Keratinocyte (primary cell): Measurements from ENCODE around the gene NF2. TPM values are rescaled to one million over a fixed set of nuclear protein-coding genes. Genes with fewer than 3 reads are reported as not detected.

ENCODE experiments used
- DNase-seq: peaks from one replicate; pipeline ENCODE4 v3.0.0-alpha.2; 2011; ENCODE audit warnings: low read depth, missing footprints, low spot score
- FAIRE-seq: peaks from 2 replicates; lab custom pipeline; 2011; peaks lifted over from hg19 to GRCh38; lab: Jason Lieb, UNC
- H2AFZ ChIP-seq: 2 replicates; pipeline ENCODE4 v1.6.0; 2012; ENCODE audit warnings: low read length, control low read depth, inconsistent platforms; ENCODE audit not compliant: control insufficient read depth
- H3K27ac ChIP-seq: 2 replicates; pipeline ENCODE4 v1.5.1; 2011; ENCODE audit warnings: low read length; ENCODE audit not compliant: control insufficient read depth, insufficient read depth
- H3K27me3 ChIP-seq: 3 replicates; pipeline ENCODE4 v1.6.0; 2011; ENCODE audit warnings: low read length; ENCODE audit not compliant: control insufficient read depth, insufficient read depth; ENCODE audit errors: extremely low read depth
- H3K36me3 ChIP-seq, 2 experiments: 2 replicates in 1 of 2; 3 replicates in 1 of 2; pipeline ENCODE4 v1.5.1; 2011; ENCODE audit warnings: low read length in 2 of 2, mild to moderate bottlenecking in 1 of 2; ENCODE audit not compliant: control insufficient read depth in 2 of 2, insufficient read depth in 2 of 2; ENCODE audit errors: extremely low read depth in 1 of 2
- H3K4me1 ChIP-seq: 3 replicates; pipeline ENCODE4 v1.5.1; 2011; ENCODE audit warnings: low read length; ENCODE audit not compliant: control insufficient read depth, insufficient read depth; ENCODE audit errors: extremely low read depth
- H3K4me2 ChIP-seq: 3 replicates; pipeline ENCODE4 v1.6.0; 2011; ENCODE audit warnings: low read depth, low read length; ENCODE audit not compliant: control insufficient read depth, insufficient read depth; ENCODE audit errors: extremely low read depth
- H3K4me3 ChIP-seq, 3 experiments: fragments of 200-600 bp in 1 of 3; sonication (generic) in 1 of 3; 2 replicates in 2 of 3; 3 replicates in 1 of 3; pipeline ENCODE4 v1.5.1; 2011 to 2016; ENCODE audit warnings: low read length in 3 of 3, mild to moderate bottlenecking in 3 of 3, control low read depth in 2 of 3, inconsistent platforms in 1 of 3, low read depth in 1 of 3, mixed read lengths in 1 of 3, mixed run types in 1 of 3, moderate library complexity in 1 of 3; ENCODE audit not compliant: control insufficient read depth in 2 of 3, insufficient read depth in 2 of 3; ENCODE audit errors: extremely low read depth in 1 of 3
- H3K79me2 ChIP-seq: 2 replicates; pipeline ENCODE4 v1.6.0; 2012; ENCODE audit warnings: low read length; ENCODE audit not compliant: control insufficient read depth, insufficient read depth
- H3K9ac ChIP-seq: 3 replicates; pipeline ENCODE4 v1.6.0; 2011; ENCODE audit warnings: low read length; ENCODE audit not compliant: control insufficient read depth, insufficient read depth; ENCODE audit errors: extremely low read depth
- H3K9me1 ChIP-seq: 3 replicates; pipeline ENCODE4 v1.6.0; 2011; ENCODE audit warnings: low read length; ENCODE audit not compliant: control insufficient read depth, insufficient read depth; ENCODE audit errors: extremely low read depth
- H3K9me3 ChIP-seq: 2 replicates; pipeline ENCODE4 v1.5.1; 2012; ENCODE audit warnings: low read depth, low read length; ENCODE audit not compliant: control insufficient read depth
- H4K20me1 ChIP-seq: 3 replicates; pipeline ENCODE4 v1.6.0; 2011; ENCODE audit warnings: low read length; ENCODE audit not compliant: control insufficient read depth, insufficient read depth; ENCODE audit errors: extremely low read depth
- EZH2 ChIP-seq: IDR thresholded peaks from one replicate; pipeline ENCODE4 v1.6.1; 2012; ENCODE audit warnings: inconsistent platforms, mild to moderate bottlenecking, low read length, moderate library complexity
- dilution Hi-C: fragments of 300-500 bp; cut with MboI; formaldehyde crosslinking; loops from one replicate; pipeline ENCODE4 v1.7.0; 2020; ENCODE audit warnings: low sequenced_read_pairs; ENCODE audit not compliant: extremely low pct_ligation_motif_present
- polyA plus RNA-seq, 5 experiments: library from polyadenylated mRNA; depleted of rRNA in 3 of 5; stranded (reverse) in 3 of 5; stranded (forward) in 1 of 5; unstranded in 1 of 5; fragments of >200 nt; gene quantifications; 1 replicate in 1 of 5; 2 replicates in 3 of 5; 3 replicates in 1 of 5; pipeline versions ENCODE4 v1.2.1 to v1.2.3, GENCODE V29; 2011 to 2012; ENCODE audit warnings: missing spikeins in 2 of 5, low read depth in 1 of 5, low replicate concordance in 1 of 5
- TF ChIP-seq, protein P1 (sequence below), 3 experiments: IDR thresholded peaks in 1 of 3; conservative IDR thresholded peaks in 1 of 3; optimal IDR thresholded peaks in 1 of 3; 2 replicates in 2 of 3; 3 replicates in 1 of 3; pipeline versions ENCODE3 to v1.5.1; 2011; ENCODE audit warnings: low read length in 3 of 3, mild to moderate bottlenecking in 3 of 3, moderate library complexity in 2 of 3, control low read depth in 1 of 3, inconsistent platforms in 1 of 3; ENCODE audit not compliant: insufficient read depth in 2 of 3; ENCODE audit errors: extremely low read depth in 1 of 3

NF2 gene
- polyA plus RNA-seq, 1 donor (not counting 4 experiments of a cell fraction or from before 2014, with no cell fraction given): 50.2 TPM

DNA sequence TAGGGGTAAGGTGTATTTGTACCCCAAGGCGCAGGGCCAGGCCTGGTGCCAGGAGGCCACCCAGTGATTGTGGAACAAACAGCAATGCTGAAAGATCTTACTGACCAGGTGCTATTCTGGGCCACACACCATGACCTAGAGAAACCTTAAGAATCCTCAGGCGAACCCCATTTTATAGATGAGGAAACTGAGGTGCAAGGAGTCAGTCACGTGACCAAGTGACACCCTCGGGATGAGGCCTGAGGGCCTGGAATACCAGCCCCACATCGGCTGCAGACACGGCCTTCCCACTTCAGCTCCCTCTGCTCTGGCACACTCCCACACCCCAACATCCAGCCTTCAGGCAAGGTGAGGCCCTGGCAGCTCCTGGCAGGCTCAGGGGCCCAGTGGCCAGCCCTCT is 129.4 kb downstream of the NF2 start:
- Histone ChIP-seq H3K27me3 (no peaks in the 10 kb centered on the region), H3K9ac (no peak overlapping the region), H4K20me1 (no peaks in the 10 kb centered on the region), H3K4me3 (no peak overlapping the region), H3K27ac (no peak overlapping the region), H3K36me3 (peaks cover 0 to 2% of the 10 kb centered on the region in 2 experiments), H3K79me2 (no peaks in the 10 kb centered on the region), H3K4me2 (no peak overlapping the region), H3K9me1 (no peaks in the 10 kb centered on the region), H2AFZ (no peak overlapping the region), H3K9me3 (no peaks in the 10 kb centered on the region), H3K4me1 (peaks cover 3% of the 10 kb centered on the region)
- FAIRE-seq (no peak), DNase-seq (no peak)
- no peak for TF ChIP-seq EZH2
- TF ChIP-seq, protein P1, sequence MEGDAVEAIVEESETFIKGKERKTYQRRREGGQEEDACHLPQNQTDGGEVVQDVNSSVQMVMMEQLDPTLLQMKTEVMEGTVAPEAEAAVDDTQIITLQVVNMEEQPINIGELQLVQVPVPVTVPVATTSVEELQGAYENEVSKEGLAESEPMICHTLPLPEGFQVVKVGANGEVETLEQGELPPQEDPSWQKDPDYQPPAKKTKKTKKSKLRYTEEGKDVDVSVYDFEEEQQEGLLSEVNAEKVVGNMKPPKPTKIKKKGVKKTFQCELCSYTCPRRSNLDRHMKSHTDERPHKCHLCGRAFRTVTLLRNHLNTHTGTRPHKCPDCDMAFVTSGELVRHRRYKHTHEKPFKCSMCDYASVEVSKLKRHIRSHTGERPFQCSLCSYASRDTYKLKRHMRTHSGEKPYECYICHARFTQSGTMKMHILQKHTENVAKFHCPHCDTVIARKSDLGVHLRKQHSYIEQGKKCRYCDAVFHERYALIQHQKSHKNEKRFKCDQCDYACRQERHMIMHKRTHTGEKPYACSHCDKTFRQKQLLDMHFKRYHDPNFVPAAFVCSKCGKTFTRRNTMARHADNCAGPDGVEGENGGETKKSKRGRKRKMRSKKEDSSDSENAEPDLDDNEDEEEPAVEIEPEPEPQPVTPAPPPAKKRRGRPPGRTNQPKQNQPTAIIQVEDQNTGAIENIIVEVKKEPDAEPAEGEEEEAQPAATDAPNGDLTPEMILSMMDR (optimal IDR thresholded peaks at IDR 0.05 in 1 of 3, IDR thresholded peaks at IDR 0.05 in 1 of 3, conservative IDR thresholded peaks at IDR 0.05 in 1 of 3; ENCODE audit: extremely low read depth in 1 of 3, insufficient read depth in 2 of 3, low read length in 3 of 3): no peak
- dilution Hi-C loops: no loop called here

DNA sequence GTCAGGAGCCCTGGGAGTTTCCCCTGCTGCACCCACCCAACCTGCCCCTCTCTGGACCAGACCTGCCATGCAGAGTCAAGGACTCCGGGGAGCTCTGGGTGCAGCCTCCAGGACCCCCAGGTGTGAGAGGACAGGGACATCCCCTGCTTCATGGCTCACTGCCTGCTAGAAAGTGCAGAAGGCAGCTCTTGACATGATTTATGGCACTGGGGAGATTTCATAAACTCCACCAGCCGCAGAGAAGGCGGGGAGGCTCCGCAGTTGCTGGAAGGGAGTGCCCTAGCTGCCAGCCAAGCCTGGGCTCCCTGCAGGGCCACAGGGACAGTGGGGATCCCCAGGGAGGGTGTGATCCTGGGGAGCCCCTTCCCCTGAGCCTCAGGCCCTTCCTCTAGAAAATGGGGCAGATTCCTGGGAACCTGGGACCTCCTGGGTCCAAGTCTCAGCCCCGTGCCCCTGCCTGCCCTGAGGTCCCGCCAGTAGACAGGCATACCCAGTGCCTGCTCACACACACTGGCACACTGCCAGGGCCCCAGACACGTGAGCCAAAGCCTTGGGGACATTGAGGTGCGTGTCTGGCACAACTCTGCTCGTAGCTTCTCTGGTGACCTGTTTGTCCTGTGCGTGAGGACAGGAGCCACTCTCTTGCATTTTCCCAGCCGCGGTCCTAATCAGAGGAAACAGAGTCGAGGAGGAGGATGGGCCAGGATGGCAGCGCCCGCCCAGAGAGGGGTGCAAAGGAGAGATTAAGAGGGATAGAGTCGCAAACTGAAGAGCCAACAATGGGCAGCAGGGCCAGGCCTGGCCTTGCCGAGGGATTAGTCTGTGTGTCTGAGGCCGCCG is 130.1 kb downstream of the NF2 start:
- DNase-seq (no peak), FAIRE-seq (no peak)
- H3K4me3 ChIP-seq: no peak overlapping the region
- no peaks in the 10 kb centered on the region for H4K20me1 ChIP-seq
- TF ChIP-seq, protein P1 (optimal IDR thresholded peaks at IDR 0.05 in 1 of 3, IDR thresholded peaks at IDR 0.05 in 1 of 3, conservative IDR thresholded peaks at IDR 0.05 in 1 of 3; ENCODE audit: extremely low read depth in 1 of 3, insufficient read depth in 2 of 3, low read length in 3 of 3): no peak
- TF ChIP-seq EZH2: no peak
- H3K9me1 ChIP-seq: no peaks in the 10 kb centered on the region
- H3K4me2 ChIP-seq: no peak overlapping the region
- H3K36me3 ChIP-seq: peaks cover 0 to 4% of the 10 kb centered on the region in 2 experiments
- no peaks in the 10 kb centered on the region for H3K27me3 ChIP-seq
- H3K9ac ChIP-seq: no peak overlapping the region
- H3K9me3 ChIP-seq: no peaks in the 10 kb centered on the region
- dilution Hi-C loops: no loop called here
- no peak overlapping the region for H3K27ac ChIP-seq
- H3K79me2 ChIP-seq: no peaks in the 10 kb centered on the region
- H2AFZ ChIP-seq: no peak overlapping the region
- peaks cover 3% of the 10 kb centered on the region for H3K4me1 ChIP-seq
